HT1080 (cell line): ENCODE data around the gene CACHD1. TPM values are rescaled to one million over a fixed set of nuclear protein-coding genes. Genes with fewer than 3 reads are reported as not detected.

Experiments
- DNase-seq: peaks from one replicate; pipeline ENCODE4 v3.0.0-alpha.2; 2015; ENCODE audit warnings: low read depth
- total RNA-seq: library from RNA; depleted of rRNA; stranded (reverse); fragments of >200 nt; shearing (Covaris generic); gene quantifications from 2 replicates; pipeline ENCODE4 v1.2.3, GENCODE V29; 2014

Gene CACHD1
- total RNA-seq, 1 experiment from 2014 or later, result 6.0 TPM

GRCh38 chr1:64495878-64496277 lies 25.9 kb downstream of the CACHD1 start:
- no peak for DNase-seq

- DNase-seq, result no peak
These were observed 26.7 kb downstream of the CACHD1 start for GRCh38 chr1:64496606-64497005.

- DNase-seq, result no peak
These were observed 27.4 kb downstream of the CACHD1 start for GRCh38 chr1:64497088-64497883.

GRCh38 chr1:64498325-64498724 lies 28.4 kb downstream of the CACHD1 start:
- DNase-seq, result no peak

- DNase-seq, result no peak
These were observed 29.1 kb downstream of the CACHD1 start for GRCh38 chr1:64499011-64499410.

- DNase-seq, result no peak
These were observed 30.0 kb downstream of the CACHD1 start for GRCh38 chr1:64499966-64500365.

- no peak for DNase-seq
These were observed 32.2 kb downstream of the CACHD1 start for GRCh38 chr1:64502083-64502482.

GRCh38 chr1:64502931-64503330 lies 33.0 kb downstream of the CACHD1 start:
- no peak for DNase-seq

GRCh38 chr1:64505232-64505943 lies 35.5 kb downstream of the CACHD1 start:
- no peak for DNase-seq

- peak; percentile 16 for DNase-seq
These were observed 36.2 kb downstream of the CACHD1 start for GRCh38 chr1:64505944-64506655.

GRCh38 chr1:64508629-64509028 lies 38.7 kb downstream of the CACHD1 start:
- DNase-seq, result no peak

- no peak for DNase-seq
These were observed 41.1 kb downstream of the CACHD1 start for GRCh38 chr1:64511044-64511443.

GRCh38 chr1:64512206-64512605 lies 42.3 kb downstream of the CACHD1 start:
- peak; percentile 44 for DNase-seq

GRCh38 chr1:64513545-64513944 lies 43.6 kb downstream of the CACHD1 start:
- no peak for DNase-seq

GRCh38 chr1:64514197-64514765 lies 44.4 kb downstream of the CACHD1 start:
- peak; percentile 27 for DNase-seq

- DNase-seq, result no peak
These were observed 45.5 kb downstream of the CACHD1 start for GRCh38 chr1:64515427-64515826.

- no peak for DNase-seq
These were observed 46.4 kb downstream of the CACHD1 start for GRCh38 chr1:64516301-64516700.

GRCh38 chr1:64516803-64517568 lies 47.1 kb downstream of the CACHD1 start:
- DNase-seq, result peak; percentile 31

- no peak for DNase-seq
These were observed 47.7 kb downstream of the CACHD1 start for GRCh38 chr1:64517640-64518039.

- no peak for DNase-seq
These were observed 49.0 kb downstream of the CACHD1 start for GRCh38 chr1:64518692-64519481.
